Measurements from ENCODE around the gene SLC30A7. TPM values are rescaled to one million over a fixed set of nuclear protein-coding genes. Genes with fewer than 3 reads are reported as not detected.
A peak's percentile ranks its signal among the peaks of the same experiment; 100 is the strongest.

Gene SLC30A7
- total and polyA plus RNA-seq, 2 of the 13 experiments (the other 11 are each of a cell fraction or from before 2014, with no cell fraction given) = 8.3 to 40.8 TPM

- TF ChIP-seq ATM (IDR thresholded peaks at IDR 0.05; ENCODE audit: borderline replicate concordance) (no peak), ZNF678 (CRISPR knock-in tag; IDR thresholded peaks at IDR 0.05) (no peak), ZSCAN21 (CRISPR knock-in tag; IDR thresholded peaks at IDR 0.05; ENCODE audit: borderline replicate concordance) (peak; percentile 6; the same call in 1 of the 2 replicates), NFIC (IDR thresholded peaks at IDR 0.05; ENCODE audit: low read length) (no peak), MTA1 (CRISPR knock-in tag; IDR thresholded peaks at IDR 0.05; ENCODE audit: borderline replicate concordance) (no peak), SAFB2 (CRISPR knock-in tag; IDR thresholded peaks at IDR 0.05; ENCODE audit: borderline replicate concordance, low read depth) (no peak; the same call in 1 of the 2 replicates), NFKBIZ (CRISPR knock-in tag; IDR thresholded peaks at IDR 0.05) (no peak), ZBTB34 (CRISPR knock-in tag; IDR thresholded peaks at IDR 0.05) (no peak), POLR2A (IDR thresholded peaks at IDR 0.05; ENCODE audit: insufficient read depth in 1 of 2, low read depth in 2 of 2, low read length in 2 of 2) (peak in 1 of 2 experiments; percentile 76; a peak in 3 of 4 replicates), PRMT3 (CRISPR knock-in tag; IDR thresholded peaks at IDR 0.05; ENCODE audit: borderline replicate concordance, low read depth) (no peak), SKI (IDR thresholded peaks at IDR 0.05; ENCODE audit: partially characterized antibody) (peak; percentile 85), SATB2 (CRISPR knock-in tag; IDR thresholded peaks at IDR 0.05) (no peak), ZFX (CRISPR knock-in tag; IDR thresholded peaks at IDR 0.05; ENCODE audit: low read depth) (peak; percentile 61), NBN (conservative IDR thresholded peaks at IDR 0.05) (no peak), ZNF790 (CRISPR knock-in tag; IDR thresholded peaks at IDR 0.05; ENCODE audit: borderline replicate concordance) (no peak), RAD51 (IDR thresholded peaks at IDR 0.05; ENCODE audit: borderline replicate concordance) (no peak), SIN3B (IDR thresholded peaks at IDR 0.05; ENCODE audit: low read length) (no peak), HMG20A (CRISPR knock-in tag; IDR thresholded peaks at IDR 0.05; ENCODE audit: borderline replicate concordance) (no peak), TRIM22 (IDR thresholded peaks at IDR 0.05) (no peak), MAX (IDR thresholded peaks at IDR 0.05) (peak; percentile 65), DR1 (CRISPR knock-in tag; IDR thresholded peaks at IDR 0.05) (no peak), ATF1 (CRISPR knock-in tag; IDR thresholded peaks at IDR 0.05) (no peak), ZNF234 (CRISPR knock-in tag; conservative IDR thresholded peaks at IDR 0.05) (peak; percentile 76; the same call in 1 of the 2 replicates), GATAD2A (CRISPR knock-in tag; IDR thresholded peaks at IDR 0.05) (no peak), NFRKB (IDR thresholded peaks at IDR 0.05) (no peak), HOMEZ (CRISPR knock-in tag; IDR thresholded peaks at IDR 0.05; ENCODE audit: low read depth) (no peak), POLR2G (IDR thresholded peaks at IDR 0.05; ENCODE audit: low read depth, low read length) (peak; percentile 76), ZNF446 (CRISPR knock-in tag; IDR thresholded peaks at IDR 0.05) (no peak), MEIS2 (CRISPR knock-in tag; IDR thresholded peaks at IDR 0.05) (no peak)
Measured at GRCh38 chr1:100895540-100896480, at the start of gene SLC30A7 (continued).
